Keratinocyte (primary cell): ENCODE data around the gene CHMP3.

ENCODE experiments used
- EZH2 ChIP-seq: IDR thresholded peaks from one replicate; pipeline ENCODE4 v1.6.1; 2012; ENCODE audit warnings: inconsistent platforms, mild to moderate bottlenecking, low read length, moderate library complexity
- TF ChIP-seq, protein P1 (sequence below), 3 experiments: IDR thresholded peaks in 1 of 3; conservative IDR thresholded peaks in 1 of 3; optimal IDR thresholded peaks in 1 of 3; 2 replicates in 2 of 3; 3 replicates in 1 of 3; pipeline versions ENCODE3 to v1.5.1; 2011; ENCODE audit warnings: low read length in 3 of 3, mild to moderate bottlenecking in 3 of 3, moderate library complexity in 2 of 3, control low read depth in 1 of 3, inconsistent platforms in 1 of 3; ENCODE audit not compliant: insufficient read depth in 2 of 3; ENCODE audit errors: extremely low read depth in 1 of 3

DNA sequence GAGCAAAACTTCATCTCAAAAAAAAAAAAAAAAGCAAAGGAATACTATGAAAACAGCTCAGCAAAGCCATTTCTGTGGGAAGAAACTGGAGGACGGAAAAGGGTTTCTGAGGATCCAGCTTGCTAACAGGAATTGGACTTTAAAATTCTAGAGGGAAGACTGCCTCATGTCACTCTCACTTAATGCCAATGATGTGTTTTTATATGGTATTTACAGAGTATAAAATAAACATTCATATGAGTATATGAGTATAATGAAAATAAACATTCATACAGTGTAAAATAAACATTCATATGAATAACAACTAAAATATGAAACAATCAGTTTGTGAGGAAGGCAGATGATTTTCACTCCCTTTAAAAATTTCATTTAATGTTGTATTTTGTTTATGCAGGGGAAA, 43.9 kb downstream of the CHMP3 start:
- TF ChIP-seq, protein P1, sequence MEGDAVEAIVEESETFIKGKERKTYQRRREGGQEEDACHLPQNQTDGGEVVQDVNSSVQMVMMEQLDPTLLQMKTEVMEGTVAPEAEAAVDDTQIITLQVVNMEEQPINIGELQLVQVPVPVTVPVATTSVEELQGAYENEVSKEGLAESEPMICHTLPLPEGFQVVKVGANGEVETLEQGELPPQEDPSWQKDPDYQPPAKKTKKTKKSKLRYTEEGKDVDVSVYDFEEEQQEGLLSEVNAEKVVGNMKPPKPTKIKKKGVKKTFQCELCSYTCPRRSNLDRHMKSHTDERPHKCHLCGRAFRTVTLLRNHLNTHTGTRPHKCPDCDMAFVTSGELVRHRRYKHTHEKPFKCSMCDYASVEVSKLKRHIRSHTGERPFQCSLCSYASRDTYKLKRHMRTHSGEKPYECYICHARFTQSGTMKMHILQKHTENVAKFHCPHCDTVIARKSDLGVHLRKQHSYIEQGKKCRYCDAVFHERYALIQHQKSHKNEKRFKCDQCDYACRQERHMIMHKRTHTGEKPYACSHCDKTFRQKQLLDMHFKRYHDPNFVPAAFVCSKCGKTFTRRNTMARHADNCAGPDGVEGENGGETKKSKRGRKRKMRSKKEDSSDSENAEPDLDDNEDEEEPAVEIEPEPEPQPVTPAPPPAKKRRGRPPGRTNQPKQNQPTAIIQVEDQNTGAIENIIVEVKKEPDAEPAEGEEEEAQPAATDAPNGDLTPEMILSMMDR (optimal IDR thresholded peaks at IDR 0.05 in 1 of 3, IDR thresholded peaks at IDR 0.05 in 1 of 3, conservative IDR thresholded peaks at IDR 0.05 in 1 of 3; ENCODE audit: extremely low read depth in 1 of 3, insufficient read depth in 2 of 3, low read length in 3 of 3) = no peak
- TF ChIP-seq EZH2 = no peak
